Epidermal melanocyte (primary cell): ENCODE measurements around the gene DBX1.
"Not testable (repeated sequence)": the region's sequence is repeated elsewhere in the genome, so short reads cannot be mapped to it uniquely, and the experiment has no call there.

Experiments used
- DNase-seq: peaks from one replicate; pipeline ENCODE4 v3.0.0; 2011; ENCODE audit warnings: low spot score; ENCODE audit not compliant: insufficient read length

Gene DBX1

GRCh38 chr11:20160425-20161229 is at the start of gene DBX1:
TSS of gene DBX1 (minus strand) at chr11:20160475. CDS start at chr11:20160324, 151 bp downstream.
- DNase-seq = no peak

GRCh38 chr11:20208622-20209111 is 48.4 kb upstream of the DBX1 start:
- DNase-seq = no peak

- no peak for DNase-seq
Observed at GRCh38 chr11:20207781-20208621, 47.7 kb upstream of the DBX1 start.

- DNase-seq = no peak
Observed at GRCh38 chr11:20205807-20206206, 45.5 kb upstream of the DBX1 start.

GRCh38 chr11:20204681-20205080 is 44.4 kb upstream of the DBX1 start:
- no peak for DNase-seq

- no peak for DNase-seq
Observed at GRCh38 chr11:20203831-20204230, 43.6 kb upstream of the DBX1 start.

- no peak for DNase-seq
Observed at GRCh38 chr11:20201231-20201630, 41.0 kb upstream of the DBX1 start.

GRCh38 chr11:20200331-20200955 is 40.2 kb upstream of the DBX1 start:
- not testable (repeated sequence) for DNase-seq

- no peak for DNase-seq
Observed at GRCh38 chr11:20197881-20198280, 37.6 kb upstream of the DBX1 start.

- DNase-seq = no peak
Observed at GRCh38 chr11:20194470-20194869, 34.2 kb upstream of the DBX1 start.

GRCh38 chr11:20193307-20193706 is 33.0 kb upstream of the DBX1 start:
- DNase-seq = no peak

- no peak for DNase-seq
Observed at GRCh38 chr11:20192641-20193040, 32.4 kb upstream of the DBX1 start.

GRCh38 chr11:20192151-20192550 is 31.9 kb upstream of the DBX1 start:
- no peak for DNase-seq

- DNase-seq = no peak
Observed at GRCh38 chr11:20178976-20179375, 18.7 kb upstream of the DBX1 start.

- no peak for DNase-seq
Observed at GRCh38 chr11:20177136-20177535, 16.9 kb upstream of the DBX1 start.

- DNase-seq = no peak
Observed at GRCh38 chr11:20172721-20173447, 12.6 kb upstream of the DBX1 start.

GRCh38 chr11:20163783-20164481 is 3.7 kb upstream of the DBX1 start:
- no peak for DNase-seq

GRCh38 chr11:20162824-20163782 is 2.8 kb upstream of the DBX1 start:
- DNase-seq = no peak
